ENCODE results near the gene CYP2S1.
"Not testable (repeated sequence)": the region's sequence is repeated elsewhere in the genome, so short reads cannot be mapped to it uniquely, and the experiment has no call there.

Gene CYP2S1, protein sequence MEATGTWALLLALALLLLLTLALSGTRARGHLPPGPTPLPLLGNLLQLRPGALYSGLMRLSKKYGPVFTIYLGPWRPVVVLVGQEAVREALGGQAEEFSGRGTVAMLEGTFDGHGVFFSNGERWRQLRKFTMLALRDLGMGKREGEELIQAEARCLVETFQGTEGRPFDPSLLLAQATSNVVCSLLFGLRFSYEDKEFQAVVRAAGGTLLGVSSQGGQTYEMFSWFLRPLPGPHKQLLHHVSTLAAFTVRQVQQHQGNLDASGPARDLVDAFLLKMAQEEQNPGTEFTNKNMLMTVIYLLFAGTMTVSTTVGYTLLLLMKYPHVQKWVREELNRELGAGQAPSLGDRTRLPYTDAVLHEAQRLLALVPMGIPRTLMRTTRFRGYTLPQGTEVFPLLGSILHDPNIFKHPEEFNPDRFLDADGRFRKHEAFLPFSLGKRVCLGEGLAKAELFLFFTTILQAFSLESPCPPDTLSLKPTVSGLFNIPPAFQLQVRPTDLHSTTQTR

DNA sequence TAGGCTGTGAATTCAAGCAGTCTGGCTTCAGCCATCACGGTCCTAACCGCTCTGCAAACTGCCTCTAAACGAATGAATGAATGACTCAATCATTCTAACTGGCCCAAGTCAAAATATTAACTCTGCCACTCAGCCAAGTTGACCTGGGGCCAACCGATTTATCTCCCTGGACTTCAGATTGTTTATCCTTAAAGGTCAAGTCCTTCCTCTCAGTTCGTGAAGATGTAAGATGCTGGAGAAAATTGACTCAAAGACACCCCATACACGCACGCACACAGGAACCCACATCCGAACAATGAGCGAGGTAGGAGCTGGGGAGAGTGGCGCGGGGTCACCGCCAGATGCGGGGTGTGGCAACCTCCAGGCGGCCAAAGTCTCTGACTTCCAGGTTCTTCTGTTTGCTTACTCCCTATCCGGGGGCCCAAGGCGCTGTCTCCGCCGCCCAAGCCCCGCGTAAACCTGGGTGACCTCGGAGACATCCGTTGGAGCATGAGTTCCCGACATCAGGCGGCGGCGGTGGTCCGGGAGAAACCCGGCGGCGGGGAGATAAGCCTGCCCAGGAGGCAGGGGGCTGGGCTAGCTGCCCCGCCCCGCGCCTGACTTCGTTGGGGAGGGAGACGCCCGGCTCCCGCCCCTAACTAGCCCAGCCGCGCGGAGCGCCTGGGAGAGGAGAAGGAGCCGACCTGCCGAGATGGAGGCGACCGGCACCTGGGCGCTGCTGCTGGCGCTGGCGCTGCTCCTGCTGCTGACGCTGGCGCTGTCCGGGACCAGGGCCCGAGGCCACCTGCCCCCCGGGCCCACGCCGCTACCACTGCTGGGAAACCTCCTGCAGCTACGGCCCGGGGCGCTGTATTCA is at the start of gene CYP2S1:
CYP2S1 (plus strand) TSS at position 646 of the 856 bp plus-strand sequence; CDS start at position 692, 46 bp downstream.
- DNase-seq (ENCODE audit: low spot score), result no peak

DNA sequence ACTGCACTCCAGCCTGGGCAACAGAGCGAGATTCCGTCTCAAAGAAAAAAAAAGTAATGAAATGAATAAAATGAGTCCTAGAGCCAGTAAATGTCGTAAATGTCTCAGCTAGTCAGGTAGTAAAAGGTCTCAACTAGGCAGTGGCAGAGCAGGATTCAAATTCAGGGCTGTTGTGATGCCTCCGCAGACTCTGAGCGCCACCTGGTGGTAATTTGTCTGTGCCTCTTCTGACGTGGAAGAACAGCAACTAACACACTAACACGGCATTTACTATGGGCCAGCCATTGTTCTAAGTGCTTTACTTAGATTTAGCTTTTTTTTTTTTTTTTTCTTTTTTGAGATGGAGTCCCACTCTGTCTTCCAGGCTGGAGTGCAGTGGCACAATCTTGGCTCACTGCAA is 48.6 kb upstream of the CYP2S1 start:
- DNase-seq (ENCODE audit: low spot score), result peak; percentile 91

DNA sequence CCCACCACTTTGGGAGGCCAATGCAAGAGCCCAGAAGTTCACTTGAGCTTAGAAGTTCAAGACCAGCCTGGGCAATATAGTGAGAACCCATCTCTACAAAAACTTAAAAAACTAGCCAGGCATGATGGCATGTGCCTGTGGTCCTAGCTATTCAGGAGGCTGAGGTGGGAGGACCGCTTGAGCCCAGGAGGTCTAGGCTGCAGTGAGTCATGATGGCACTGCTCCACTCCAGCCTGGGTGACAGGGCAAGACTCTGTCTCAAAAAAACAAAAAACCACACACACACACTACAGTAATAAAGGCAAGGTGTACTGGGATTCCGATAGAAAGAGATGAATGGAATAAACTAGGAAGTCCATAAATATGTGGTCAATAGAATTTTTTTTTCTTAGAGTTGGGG is 43.2 kb upstream of the CYP2S1 start:
- DNase-seq (ENCODE audit: low spot score), result no peak

DNA sequence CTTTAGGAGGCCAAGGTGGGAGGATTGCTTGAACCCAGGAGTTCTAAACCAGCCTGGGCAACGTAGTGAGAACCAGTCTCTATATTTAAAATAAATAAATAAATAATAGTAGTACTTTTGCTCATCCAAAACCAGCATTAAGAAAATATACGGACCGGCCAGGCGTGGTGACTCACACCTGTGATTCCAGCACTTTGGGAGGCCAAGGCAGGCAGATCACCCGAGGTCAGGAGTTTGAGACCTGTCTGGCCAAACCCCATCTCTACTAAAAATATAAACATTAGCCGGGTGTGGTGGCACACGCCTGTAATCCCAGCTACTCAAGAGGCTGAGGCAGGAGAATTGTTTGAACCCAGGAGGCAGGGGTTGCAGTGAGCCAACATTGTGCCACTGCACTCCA is 42.0 kb upstream of the CYP2S1 start:
- DNase-seq (ENCODE audit: low spot score), result not testable (repeated sequence)

DNA sequence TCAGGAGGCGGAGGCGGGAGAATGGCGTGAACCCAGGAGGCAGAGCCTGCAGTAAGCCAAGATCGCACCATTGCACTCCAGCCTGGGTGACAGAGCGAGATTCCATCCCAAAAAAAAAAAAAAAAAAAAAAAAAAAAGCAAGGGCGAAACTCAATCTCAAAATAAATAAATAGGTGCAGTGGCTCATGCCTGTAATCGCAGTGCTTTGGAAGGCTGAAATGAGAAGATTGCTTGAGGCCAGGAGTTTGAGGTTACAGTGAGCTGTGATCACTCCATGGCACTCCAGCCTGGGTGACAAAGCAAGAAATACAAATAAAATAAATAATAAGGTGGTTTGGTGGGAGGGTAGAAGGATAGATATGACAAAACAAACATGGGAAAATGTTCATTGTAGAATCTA is 39.0 kb upstream of the CYP2S1 start:
- no peak for DNase-seq (ENCODE audit: low spot score)

DNA sequence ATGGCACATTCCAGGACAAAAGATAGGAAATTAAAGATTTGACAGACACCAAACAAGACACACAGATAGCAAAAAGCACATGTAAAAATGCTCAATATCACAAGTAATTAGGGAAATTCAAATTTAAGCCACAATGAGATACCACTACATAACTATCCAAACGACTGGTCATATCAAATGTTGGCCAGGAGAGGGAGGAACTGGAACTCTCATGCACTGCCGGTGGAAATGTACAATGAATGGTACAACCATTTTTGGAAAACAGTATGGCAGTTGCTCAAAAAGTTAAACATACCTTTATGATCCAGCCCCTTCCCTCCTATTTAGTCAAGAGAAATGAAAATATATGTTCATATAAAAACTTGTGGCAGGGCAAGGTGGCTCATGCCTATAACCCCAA is 36.8 kb upstream of the CYP2S1 start:
- DNase-seq (ENCODE audit: low spot score), result no peak

DNA sequence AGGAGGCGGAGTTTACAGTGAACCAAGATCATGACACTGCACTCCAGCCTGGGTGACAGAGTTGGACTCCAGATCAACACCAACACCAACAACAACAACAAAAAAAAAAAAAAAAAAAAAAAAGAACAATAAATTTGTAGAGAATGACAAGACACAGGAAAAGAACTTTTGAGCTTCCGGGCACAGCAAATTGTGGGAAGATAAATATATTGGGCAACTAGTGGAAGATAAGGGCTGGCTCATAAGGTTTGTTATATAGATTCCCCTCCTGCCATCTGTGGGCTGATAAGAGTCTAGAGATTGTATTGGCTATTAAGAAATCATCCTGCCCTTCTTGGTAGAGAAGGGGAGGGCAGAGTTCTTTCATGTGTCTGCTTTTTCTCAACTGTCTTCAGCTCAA is 33.1 kb upstream of the CYP2S1 start:
- no peak for DNase-seq (ENCODE audit: low spot score)

DNA sequence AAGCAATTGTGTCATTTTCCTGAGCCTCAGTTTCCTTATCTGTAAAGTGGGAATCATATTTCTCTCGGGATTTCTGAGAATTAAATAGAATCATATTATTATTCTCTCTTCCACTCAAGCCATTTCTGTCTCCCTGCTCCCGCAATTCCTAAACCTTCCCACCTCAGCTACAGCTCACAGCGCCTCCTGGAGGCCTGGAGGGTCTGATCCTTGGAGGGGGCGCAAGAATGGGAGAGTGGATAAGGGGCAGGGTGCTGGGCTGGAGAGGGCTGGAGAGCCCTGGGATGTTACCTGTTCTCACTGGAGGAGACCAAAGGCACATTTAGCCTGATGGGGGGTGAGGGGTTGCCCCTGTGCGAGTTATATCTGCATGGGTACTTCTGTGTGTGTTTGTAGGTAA is 31.1 kb upstream of the CYP2S1 start:
- no peak for DNase-seq (ENCODE audit: low spot score)

DNA sequence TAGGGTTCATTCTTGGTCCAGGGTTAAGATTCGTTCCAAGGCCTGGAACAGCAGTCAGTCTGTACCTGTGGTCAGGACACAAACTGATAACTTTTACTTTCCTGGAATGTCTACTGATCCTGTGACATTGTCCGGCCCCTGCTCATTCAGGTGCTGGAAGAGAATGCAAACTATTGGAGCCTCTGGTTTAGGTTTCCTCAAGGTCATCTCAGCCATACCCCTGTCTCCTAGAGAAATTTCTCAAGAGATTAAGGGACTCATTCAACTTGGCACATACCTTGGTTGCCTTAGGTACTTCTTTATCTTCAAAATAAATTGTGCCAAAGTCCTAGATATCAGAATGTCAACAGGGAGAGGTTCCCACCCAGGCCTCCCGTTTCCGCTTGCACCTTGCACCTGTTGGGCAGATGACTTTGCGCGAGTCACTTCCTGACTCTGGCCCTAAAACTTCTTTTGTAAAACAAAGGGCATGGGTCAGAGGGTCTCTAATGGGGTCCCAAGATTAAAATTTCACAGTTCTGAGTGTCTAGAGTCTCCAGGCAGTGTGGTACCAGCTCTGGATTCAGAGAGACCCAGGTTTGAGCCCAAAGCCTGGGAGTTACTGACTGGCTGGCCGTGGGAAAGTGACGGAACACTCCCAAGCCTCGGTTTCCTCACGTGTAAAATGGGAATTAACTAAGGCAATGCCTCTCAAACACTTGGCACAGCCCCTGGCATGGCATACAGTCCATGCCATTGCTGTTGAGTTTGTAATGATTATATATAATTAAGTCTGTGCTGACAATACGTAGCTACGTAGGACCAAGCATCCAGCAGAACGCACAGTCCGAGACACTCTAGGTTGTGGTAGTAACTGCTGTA is 25.8 kb upstream of the CYP2S1 start:
- DNase-seq (ENCODE audit: low spot score), result no peak

DNA sequence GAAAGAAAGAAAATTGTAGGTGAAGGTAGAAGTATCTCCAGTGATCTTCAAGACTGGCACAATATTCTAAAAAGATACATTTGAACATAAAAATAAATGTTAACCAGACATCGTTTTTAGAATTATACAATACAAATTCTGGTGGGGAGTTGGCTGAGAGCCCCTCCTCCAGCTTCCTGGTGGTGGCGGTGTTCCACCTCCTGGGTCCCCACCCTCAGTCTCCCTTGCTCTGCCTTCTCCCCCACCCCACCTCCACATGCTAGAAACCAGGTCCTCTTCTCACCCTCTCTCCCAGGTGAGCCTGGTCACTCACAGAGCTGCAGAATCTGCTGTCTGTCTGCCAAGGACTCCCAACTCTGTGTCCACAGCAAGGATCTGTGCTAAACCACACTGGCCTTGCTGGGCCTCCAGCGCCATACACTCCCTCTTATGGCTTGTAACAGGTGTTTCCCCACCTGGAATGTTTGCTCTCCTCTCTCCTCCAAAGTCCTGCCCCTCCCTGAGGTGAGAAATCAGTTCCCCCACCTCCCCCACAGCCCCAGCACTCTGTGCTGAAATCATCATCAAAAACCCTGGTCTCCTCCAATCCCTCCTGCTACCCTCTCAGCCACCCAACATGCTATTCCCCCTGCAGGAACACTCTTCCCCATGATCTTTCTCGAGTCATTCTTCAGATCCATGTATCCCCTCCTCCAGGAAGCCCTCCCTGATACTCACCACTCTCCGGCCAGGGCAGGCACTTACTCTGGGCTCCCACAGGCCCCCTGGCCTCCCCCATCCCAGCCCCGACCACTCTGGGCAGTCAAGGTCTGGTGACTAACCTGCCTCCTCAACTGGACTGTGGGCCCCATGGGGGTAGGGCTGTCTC is 20.5 kb upstream of the CYP2S1 start:
- no peak for DNase-seq (ENCODE audit: low spot score)

DNA sequence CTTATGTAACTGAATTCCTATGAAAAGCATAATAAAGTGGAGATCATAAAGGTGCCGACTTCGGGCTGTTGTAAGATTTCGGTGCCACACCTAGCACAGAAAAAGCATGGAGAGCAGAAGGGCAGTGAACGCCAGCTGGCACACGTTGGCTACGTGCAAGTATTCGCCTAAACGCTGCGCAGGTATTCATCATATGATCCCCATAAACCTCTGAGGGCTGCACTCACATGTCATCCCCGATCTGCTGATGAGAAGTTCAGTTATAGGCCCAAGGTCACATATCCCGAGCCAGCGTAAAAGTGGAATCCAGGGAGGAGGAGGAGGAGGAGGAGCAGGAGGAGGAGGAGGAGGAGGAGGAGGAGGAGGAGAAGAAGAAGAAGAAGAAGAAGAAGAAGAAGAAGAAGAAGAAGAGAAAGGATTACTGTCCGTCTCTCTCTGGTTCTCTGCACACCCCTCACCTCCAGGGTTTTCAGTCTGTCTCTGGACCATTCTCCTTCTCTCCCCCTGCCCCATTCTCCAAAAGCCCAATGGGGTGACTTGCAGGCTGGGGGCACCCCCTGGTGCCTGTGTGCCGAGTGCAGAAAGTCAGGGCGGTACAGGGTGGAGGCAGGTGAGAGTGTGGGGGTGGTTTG is 18.6 kb upstream of the CYP2S1 start:
- DNase-seq (ENCODE audit: low spot score), result no peak

DNA sequence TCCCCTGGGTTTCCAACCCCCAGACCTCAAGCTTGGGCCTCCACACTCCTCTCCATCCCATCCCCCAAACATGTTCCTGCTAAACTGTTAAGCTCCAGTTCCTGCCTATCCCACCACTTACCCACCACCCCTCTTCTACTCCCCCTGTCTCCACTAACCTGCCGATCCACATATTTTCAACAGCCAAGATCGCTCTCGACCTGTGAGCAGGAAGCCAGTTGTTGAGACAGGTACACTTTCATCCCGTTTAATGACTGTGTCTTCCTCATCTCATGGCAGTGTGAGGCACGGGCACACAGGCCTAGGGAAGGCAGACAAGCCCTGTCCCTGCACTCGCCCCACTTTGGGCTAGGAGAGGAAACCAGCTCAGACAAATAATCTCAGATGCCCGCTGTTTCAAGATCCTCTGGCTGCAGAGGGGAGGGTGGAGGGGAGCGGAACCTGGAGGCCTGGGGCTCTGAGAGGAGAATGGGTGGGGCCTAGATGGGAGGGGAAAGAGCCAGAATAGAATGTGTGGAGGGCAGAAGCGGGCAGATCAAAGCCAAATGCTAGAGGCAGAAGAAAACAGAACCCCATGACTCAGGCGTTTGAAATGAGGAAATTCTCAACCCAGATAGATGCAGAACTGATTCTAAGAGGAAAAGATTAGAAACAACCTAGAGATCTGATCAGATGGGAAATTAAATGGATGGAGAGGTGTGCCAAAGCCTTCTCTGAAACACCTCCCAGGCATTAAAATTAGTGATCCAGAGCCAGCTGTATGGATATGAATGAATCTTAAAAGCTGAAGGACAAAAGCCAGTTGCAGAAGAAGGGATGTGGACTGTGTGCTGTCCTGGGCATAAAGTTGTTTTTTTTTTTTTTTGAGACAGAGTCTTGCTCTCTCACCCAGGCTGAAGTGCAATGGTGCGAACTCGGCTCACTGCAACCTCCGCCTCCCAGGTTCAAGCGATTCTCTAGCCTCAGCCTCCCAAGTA is 16.9 kb upstream of the CYP2S1 start:
- peak; percentile 45 for DNase-seq (ENCODE audit: low spot score)

DNA sequence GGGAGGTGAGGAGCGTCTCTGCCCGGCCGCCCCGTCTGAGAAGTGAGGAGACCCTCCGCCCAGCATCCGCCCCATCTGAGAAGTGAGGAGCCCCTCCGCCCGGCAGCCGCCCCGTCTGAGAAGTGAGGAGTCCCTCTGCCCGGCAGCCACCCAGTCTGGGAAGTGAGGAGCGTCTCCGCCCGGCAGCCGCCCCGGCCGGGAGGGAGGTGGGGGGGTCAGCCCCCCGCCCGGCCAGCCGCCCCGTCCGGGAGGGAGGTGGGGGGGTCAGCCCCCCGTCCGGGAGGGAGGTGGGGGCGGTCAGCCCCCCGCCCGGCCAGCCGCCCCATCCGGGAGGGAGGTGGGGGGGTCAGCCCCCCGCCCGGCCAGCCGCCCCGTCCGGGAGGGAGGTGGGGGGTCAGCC is 12.8 kb upstream of the CYP2S1 start:
- not testable (repeated sequence) for DNase-seq (ENCODE audit: low spot score)

DNA sequence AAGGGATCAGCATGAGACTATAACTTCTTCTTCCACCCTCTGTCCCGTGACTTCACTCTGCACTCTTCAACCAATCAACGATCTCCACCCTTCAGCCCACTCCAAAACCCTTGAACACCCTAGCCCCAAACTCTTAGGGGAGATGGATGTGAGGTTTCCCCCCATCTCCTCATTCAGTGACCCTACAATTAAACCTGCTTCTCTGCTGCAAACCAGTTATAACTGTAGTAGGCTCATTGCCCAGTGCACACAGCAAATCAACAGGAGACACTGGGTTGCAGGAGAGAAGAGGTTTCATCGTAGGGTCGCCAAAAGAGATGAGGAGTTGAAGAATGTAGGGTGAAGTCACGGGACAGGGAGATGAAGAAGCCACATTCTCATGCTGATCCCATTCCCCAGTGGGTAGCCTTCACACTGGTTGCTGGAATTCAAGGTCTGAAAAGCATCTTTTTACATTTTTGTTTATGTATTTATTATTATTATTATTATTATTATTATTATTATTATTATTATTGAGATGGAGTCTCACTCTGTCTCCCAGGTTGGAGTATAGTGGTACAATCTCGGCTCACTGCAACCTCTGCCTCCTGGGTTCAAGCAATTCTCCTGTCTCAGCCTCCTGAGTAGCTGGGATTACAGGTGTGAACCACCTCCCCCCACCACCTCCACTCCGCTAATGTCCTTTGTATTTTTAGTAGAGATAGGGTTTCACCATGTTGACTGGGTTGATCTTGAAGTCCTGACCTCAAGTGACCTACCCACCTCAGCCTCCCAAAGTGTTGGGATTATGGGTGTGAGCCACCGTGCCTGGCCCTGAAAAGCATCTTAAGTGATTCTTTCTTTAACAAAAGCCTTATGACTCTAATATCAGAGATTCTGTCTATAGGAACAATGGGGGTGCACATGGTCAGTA is 5.8 kb upstream of the CYP2S1 start:
- DNase-seq (ENCODE audit: low spot score), result no peak

DNA sequence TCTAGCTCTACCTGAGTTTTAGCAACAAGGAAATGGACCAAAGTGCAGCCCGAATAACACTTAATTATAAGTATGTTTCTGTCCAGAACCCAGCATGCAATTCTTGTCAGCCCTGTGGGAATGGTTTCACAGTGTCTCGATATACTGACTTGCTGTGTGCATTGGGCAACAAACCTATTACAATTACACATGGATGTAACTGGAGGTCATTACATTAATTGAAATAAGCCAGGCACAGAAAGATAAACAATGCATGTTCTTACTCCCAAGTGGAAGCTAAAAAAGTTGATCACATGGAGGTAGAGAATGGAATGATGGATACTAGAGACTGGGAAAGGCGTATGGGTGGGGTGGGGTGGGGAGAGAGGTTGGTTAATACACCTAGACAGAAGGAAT is 5.1 kb upstream of the CYP2S1 start:
- no peak for DNase-seq (ENCODE audit: low spot score)

DNA sequence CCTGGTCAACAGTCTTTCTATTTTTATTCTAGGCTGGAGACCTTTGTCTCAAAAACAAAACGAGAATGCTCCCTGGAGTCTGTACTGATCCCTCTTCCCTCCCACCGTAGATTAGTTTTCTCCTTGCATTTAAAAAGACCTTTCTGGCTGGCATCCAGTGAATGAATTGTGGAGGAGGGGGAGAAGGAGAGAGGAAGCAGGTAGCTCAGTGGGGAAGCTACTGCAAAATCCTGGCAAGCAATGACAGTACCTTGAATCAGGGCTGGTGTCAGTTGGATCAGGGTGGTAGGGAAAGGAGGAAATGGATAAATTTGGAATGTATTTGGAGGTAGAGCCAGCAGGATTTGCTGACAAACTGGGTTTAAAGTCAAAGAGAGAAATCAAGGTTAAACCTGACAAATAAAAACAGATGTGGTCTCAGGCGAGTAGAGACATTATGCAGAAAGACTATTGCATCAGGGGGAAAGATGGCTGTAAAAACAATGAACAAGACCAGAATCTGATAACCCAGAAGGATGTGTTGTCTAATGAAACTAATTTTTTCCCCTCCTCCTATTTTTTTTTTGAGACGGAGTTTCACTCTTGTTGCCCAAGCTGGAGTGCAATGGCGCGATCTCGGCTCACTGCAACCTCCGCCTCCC is 3.5 kb upstream of the CYP2S1 start:
- no peak for DNase-seq (ENCODE audit: low spot score)

DNA sequence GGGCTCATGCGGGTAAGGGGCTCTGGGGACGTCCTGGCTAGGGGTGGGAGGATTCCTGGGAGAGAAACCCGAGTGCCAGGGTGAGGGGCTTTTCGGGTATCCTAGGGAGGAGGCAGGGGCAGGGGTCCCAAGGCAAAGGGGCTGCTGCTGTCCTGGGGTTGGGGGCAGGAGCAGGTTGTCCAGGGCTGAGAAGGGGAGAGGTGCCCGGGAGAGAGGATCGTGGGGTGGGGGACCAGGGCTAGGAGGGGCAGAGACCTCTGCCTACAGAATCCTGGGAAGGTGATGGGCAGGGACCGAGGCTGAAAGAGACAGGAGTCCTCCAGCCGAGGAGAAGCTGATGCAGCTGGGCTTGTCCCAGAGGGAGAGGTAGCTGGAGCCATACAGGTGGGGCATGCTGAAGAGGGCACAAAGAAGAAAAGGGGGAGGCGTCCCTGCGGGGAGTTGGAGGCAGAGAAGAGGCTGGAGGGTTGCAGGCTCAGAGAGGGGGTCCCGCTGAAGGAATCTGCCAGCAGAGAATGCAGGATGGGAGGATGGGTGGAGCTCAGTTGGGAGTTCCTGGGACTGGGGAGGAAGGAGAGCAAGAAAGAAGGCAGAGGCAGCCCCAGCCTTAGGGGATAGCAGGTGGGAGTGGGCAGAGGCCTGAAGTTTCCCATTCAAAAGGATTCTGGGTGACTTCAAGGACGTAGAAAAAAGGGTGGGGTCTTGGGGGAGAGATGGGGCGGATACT is 574 bp downstream of the CYP2S1 start:
- DNase-seq (ENCODE audit: low spot score), result no peak

All from CD4-positive, alpha-beta T cell treated with Interleukin-15 for 4 hours (primary cell).